B cell (primary cell): ENCODE results near the gene RWDD4. TPM values are rescaled to one million over a fixed set of nuclear protein-coding genes. Genes with fewer than 3 reads are reported as not detected.

Experiments
- ATAC-seq: fragments of 200-7000 bp; cut with Tn5 transposase; one replicate; pipeline ENCODE4 v1.10.0; 2021; ENCODE audit warnings: low read depth, mild to moderate bottlenecking, moderate number of reproducible peaks, moderate library complexity
- CTCF ChIA-PET: fragments of 350-600 bp; sonication (Branson Sonifier 250); formaldehyde crosslinking; loops from one replicate; lab custom pipeline; 2021; ENCODE audit warnings: antibody characterized with exemption, inconsistent platforms; lab: Charles Lee
- POLR2A ChIA-PET: fragments of 350-600 bp; sonication (Branson Sonifier 250); formaldehyde crosslinking; loops from one replicate; lab custom pipeline; 2021; ENCODE audit warnings: antibody characterized with exemption; lab: Charles Lee
- DNase-seq: peaks from one replicate; pipeline ENCODE4 v3.0.0; 2013
- H2AFZ ChIP-seq: 2 replicates; pipeline ENCODE4 v1.6.1; 2012; ENCODE audit warnings: mild to moderate bottlenecking, low read depth, low read length; ENCODE audit not compliant: insufficient read depth, poor library complexity, severe bottlenecking
- H3K27ac ChIP-seq, 2 donors: 1 replicate in 1 of 2; 2 replicates in 1 of 2; pipeline ENCODE4 v1.5.1; 2012 to 2013; ENCODE audit warnings: low read length in 2 of 2, mild to moderate bottlenecking in 2 of 2, moderate library complexity in 1 of 2
- H3K27me3 ChIP-seq, 4 experiments: fragments of 200-600 bp in 1 of 4; sonication (generic) in 1 of 4; replicated peaks in 1 of 4; 1 replicate in 2 of 4; 2 replicates in 2 of 4; pipeline versions ENCODE4 v1.6.1 to v1.7.0; 2013 to 2016; ENCODE audit warnings: low read length in 3 of 4, mild to moderate bottlenecking in 2 of 4, mixed read lengths in 1 of 4, moderate library complexity in 1 of 4; ENCODE audit not compliant: insufficient read depth in 4 of 4, control insufficient read depth in 3 of 4; ENCODE audit errors: control extremely low read depth in 1 of 4
- H3K36me3 ChIP-seq, 2 experiments: replicated peaks in 1 of 2; 1 replicate in 1 of 2; 2 replicates in 1 of 2; pipeline versions ENCODE4 v1.6.1 to v1.7.1; 2013; ENCODE audit warnings: low read length in 1 of 2; ENCODE audit not compliant: insufficient read depth in 2 of 2, control insufficient read depth in 1 of 2; ENCODE audit errors: control extremely low read depth in 1 of 2, extremely low read depth in 1 of 2
- H3K4me1 ChIP-seq, 2 donors: fragments of 200-600 bp in 1 of 2; sonication (generic) in 1 of 2; 1 replicate in 1 of 2; 2 replicates in 1 of 2; pipeline versions ENCODE4 v1.5.1 to v1.6.1; 2013 to 2017; ENCODE audit warnings: low read length in 2 of 2; ENCODE audit not compliant: control insufficient read depth in 2 of 2, insufficient read depth in 2 of 2
- H3K4me2 ChIP-seq: replicated peaks from 2 replicates; pipeline ENCODE3; 2012; ENCODE audit warnings: mild to moderate bottlenecking, low read depth, low read length; ENCODE audit not compliant: poor library complexity, severe bottlenecking
- H3K4me3 ChIP-seq, 5 experiments: fragments of 200-600 bp in 1 of 5; sonication (generic) in 1 of 5; 1 replicate in 3 of 5; 2 replicates in 2 of 5; pipeline versions ENCODE4 v1.5.1 to v1.7.0; 2011 to 2016; ENCODE audit warnings: low read length in 4 of 5, mild to moderate bottlenecking in 4 of 5, low read depth in 2 of 5, control low read depth in 1 of 5, moderate library complexity in 1 of 5; ENCODE audit not compliant: insufficient read depth in 1 of 5; ENCODE audit errors: control extremely low read depth in 1 of 5, extremely low read depth in 1 of 5
- H3K79me2 ChIP-seq: fragments of 200-600 bp; sonication (generic); one replicate; pipeline ENCODE4 v1.6.0; 2016; ENCODE audit warnings: low read length; ENCODE audit not compliant: control insufficient read depth, insufficient read depth
- H3K9ac ChIP-seq: fragments of 200-600 bp; sonication (generic); 2 replicates; pipeline ENCODE4 v1.6.1; 2017; ENCODE audit warnings: mild to moderate bottlenecking, low read length, moderate library complexity
- H3K9me3 ChIP-seq, 3 donors: one replicate each; pipeline versions ENCODE4 v1.6.1 to v1.7.1; 2013; ENCODE audit warnings: low read length in 2 of 3; ENCODE audit not compliant: control insufficient read depth in 2 of 3, insufficient read depth in 1 of 3; ENCODE audit errors: control extremely low read depth in 1 of 3
- H4K20me1 ChIP-seq: 2 replicates; pipeline ENCODE4 v1.6.0; 2012; ENCODE audit warnings: mild to moderate bottlenecking, low read length; ENCODE audit not compliant: insufficient read depth, control insufficient read depth, poor library complexity, severe bottlenecking
- H3K27ac Mint-ChIP-seq: one replicate; pipeline ENCODE4 v1.8.0; 2021; ENCODE audit warnings: mixed read lengths
- H3K27me3 Mint-ChIP-seq: one replicate; pipeline ENCODE4 v1.8.0; 2021; ENCODE audit warnings: mixed read lengths
- H3K4me1 Mint-ChIP-seq: one replicate; pipeline ENCODE4 v1.8.0; 2021; ENCODE audit warnings: mixed read lengths
- H3K4me3 Mint-ChIP-seq: one replicate; pipeline ENCODE4 v1.8.0; 2021; ENCODE audit warnings: mixed read lengths
- H3K9me3 Mint-ChIP-seq: one replicate; pipeline ENCODE4 v1.8.0; 2022; ENCODE audit warnings: mixed read lengths; ENCODE audit not compliant: insufficient read depth
- EZH2 ChIP-seq: IDR thresholded peaks from 2 replicates; pipeline ENCODE4 v1.6.1; 2012; ENCODE audit warnings: borderline replicate concordance, low read depth, mild to moderate bottlenecking, moderate library complexity, low read length; ENCODE audit not compliant: insufficient read depth, poor library complexity, severe bottlenecking
- WGBS: methylation state at CpG from one replicate; pipeline ENCODE4 v1.1.5; 2013; ENCODE audit warnings: missing lambda C conversion rate; ENCODE audit not compliant: insufficient coverage; 5-methylcytosine and 5-hydroxymethylcytosine counted together
- intact Hi-C: fragments of 100-400 bp; cut with micrococcal nuclease; formaldehyde crosslinking; loops from one replicate; pipeline ENCODE4 v1.10.0; 2022
- polyA plus RNA-seq: library from polyadenylated mRNA; depleted of rRNA; stranded (reverse); fragments of >200 nt; gene quantifications from 2 replicates; pipeline ENCODE4 v1.2.3, GENCODE V29; 2012
- small RNA-seq: library from RNA; depleted of rRNA; stranded (forward); fragments of <200 nt; gene quantifications from one replicate; pipeline ENCODE3, GENCODE V24; 2012; ENCODE audit warnings: low replicate concordance, low read depth; ENCODE audit not compliant: insufficient read length
- total RNA-seq, 2 donors: library from RNA; stranded (reverse); fragments of 120-200 nt in 1 of 2; gene quantifications; 1 replicate in 1 of 2; 2 replicates in 1 of 2; pipeline versions ENCODE4 v1.2.3 to v1.2.4, GENCODE V29; 2013 to 2022
- TF ChIP-seq, protein P1 (sequence below): fragments of 200-600 bp; IDR thresholded peaks from one replicate; pipeline ENCODE4 v1.8.0; 2022; ENCODE audit warnings: antibody characterized with exemption, mild to moderate bottlenecking

The RWDD4 gene
- total and polyA plus RNA-seq, 2 donors (not counting 1 experiment from before 2014, with no cell fraction given), result 3.0 to 16.3 TPM

DNA sequence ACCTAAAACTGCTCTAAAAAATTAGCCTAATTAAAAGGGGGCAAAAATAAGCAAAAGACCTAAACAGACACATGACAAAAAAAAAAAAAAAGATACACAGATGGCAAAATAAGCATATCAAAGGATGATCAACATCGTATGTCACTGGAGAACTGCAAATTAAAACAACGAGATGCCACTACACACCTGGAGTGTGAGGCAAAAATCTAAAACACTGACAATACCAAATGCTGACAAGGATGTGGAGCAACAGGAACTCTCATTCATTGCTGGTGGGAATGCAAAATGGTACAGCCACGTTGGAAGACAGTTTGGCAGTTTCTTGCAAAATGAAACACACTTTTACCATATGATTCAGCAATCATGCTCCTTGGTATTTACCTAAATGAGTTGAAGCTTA is 64.2 kb downstream of the RWDD4 start:
- no peaks in the 10 kb centered on the region for H3K9me3 Mint-ChIP-seq
- H3K27ac Mint-ChIP-seq, result no peak overlapping the region
- ChIA-PET POLR2A (no interaction called here), CTCF (no interaction called here)
- no peak overlapping the region for H3K27ac ChIP-seq
- no CpG with 5 or more reads among the region's 3 CpGs for WGBS
- no peak overlapping the region for H3K9ac ChIP-seq
- H3K4me1 Mint-ChIP-seq, result no peaks in the 10 kb centered on the region
- H4K20me1 ChIP-seq, result no peaks in the 10 kb centered on the region
- H3K4me1 ChIP-seq, result no peaks in the 10 kb centered on the region
- H3K4me3 Mint-ChIP-seq, result no peak overlapping the region
- H2AFZ ChIP-seq, result no peak overlapping the region
- no peaks in the 10 kb centered on the region for H3K36me3 ChIP-seq
- DNase-seq, result no peak
- H3K4me3 ChIP-seq, result no peak overlapping the region
- no peaks in the 10 kb centered on the region for H3K27me3 ChIP-seq
- no peaks in the 10 kb centered on the region for H3K9me3 ChIP-seq
- H3K27me3 Mint-ChIP-seq, result peaks cover 13% of the 10 kb centered on the region
- intact Hi-C loops, result no loop called here
- no peak for TF ChIP-seq EZH2
- TF ChIP-seq, protein P1, sequence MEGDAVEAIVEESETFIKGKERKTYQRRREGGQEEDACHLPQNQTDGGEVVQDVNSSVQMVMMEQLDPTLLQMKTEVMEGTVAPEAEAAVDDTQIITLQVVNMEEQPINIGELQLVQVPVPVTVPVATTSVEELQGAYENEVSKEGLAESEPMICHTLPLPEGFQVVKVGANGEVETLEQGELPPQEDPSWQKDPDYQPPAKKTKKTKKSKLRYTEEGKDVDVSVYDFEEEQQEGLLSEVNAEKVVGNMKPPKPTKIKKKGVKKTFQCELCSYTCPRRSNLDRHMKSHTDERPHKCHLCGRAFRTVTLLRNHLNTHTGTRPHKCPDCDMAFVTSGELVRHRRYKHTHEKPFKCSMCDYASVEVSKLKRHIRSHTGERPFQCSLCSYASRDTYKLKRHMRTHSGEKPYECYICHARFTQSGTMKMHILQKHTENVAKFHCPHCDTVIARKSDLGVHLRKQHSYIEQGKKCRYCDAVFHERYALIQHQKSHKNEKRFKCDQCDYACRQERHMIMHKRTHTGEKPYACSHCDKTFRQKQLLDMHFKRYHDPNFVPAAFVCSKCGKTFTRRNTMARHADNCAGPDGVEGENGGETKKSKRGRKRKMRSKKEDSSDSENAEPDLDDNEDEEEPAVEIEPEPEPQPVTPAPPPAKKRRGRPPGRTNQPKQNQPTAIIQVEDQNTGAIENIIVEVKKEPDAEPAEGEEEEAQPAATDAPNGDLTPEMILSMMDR, result no peak
- H3K79me2 ChIP-seq, result no peaks in the 10 kb centered on the region
- no peak for ATAC-seq
- no peak overlapping the region for H3K4me2 ChIP-seq

DNA sequence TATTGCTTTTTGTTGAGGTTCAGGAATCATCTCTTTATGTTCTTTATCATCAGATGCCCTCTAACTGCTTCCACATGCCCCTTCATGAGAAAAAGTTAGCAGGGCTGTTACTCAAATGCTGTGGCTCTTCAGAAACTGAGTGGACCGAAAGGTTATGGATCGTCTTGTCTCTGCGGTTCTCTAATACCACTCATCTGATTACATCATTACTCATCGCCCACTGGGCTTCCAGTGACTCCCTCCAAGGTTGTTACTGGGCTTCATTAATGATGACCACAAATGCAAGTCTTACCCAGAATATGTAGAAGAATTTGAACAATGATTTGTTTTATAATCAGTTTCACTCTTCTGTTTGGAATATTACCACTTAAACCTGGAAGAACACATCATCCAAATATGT is 67.7 kb downstream of the RWDD4 start:
- Histone ChIP-seq H3K27ac (no peak overlapping the region), H3K36me3 (no peaks in the 10 kb centered on the region), H2AFZ (no peak overlapping the region), H3K4me3 (no peak overlapping the region), H3K4me2 (no peak overlapping the region), H3K4me1 (no peaks in the 10 kb centered on the region), H3K9ac (no peak overlapping the region), H4K20me1 (no peaks in the 10 kb centered on the region), H3K27me3 (no peaks in the 10 kb centered on the region), H3K9me3 (no peaks in the 10 kb centered on the region), H3K79me2 (no peaks in the 10 kb centered on the region)
- Mint-ChIP-seq H3K9me3 (no peaks in the 10 kb centered on the region), H3K4me3 (no peak overlapping the region), H3K27me3 (peaks cover 13% of the 10 kb centered on the region), H3K4me1 (no peaks in the 10 kb centered on the region), H3K27ac (no peak overlapping the region)
- CTCF ChIA-PET, result no interaction called here
- TF ChIP-seq, protein P1, result no peak
- TF ChIP-seq EZH2, result no peak
- intact Hi-C loops, result no loop called here
- no peak for ATAC-seq
- WGBS, result 100% methylated on average over 3 of the region's 4 CpGs
- DNase-seq, result no peak
- POLR2A ChIA-PET, result no interaction called here

Small RNAs within 50 kb of the gene (small RNA-seq; reads per million reads assigned to genes)
- not detected for gene RNU6-1053P
- not detected for gene RNU6-335P
- gene RNU6-479P, result not detected

Other genes starting within 250 kb of the RWDD4 start
- 36.0 and 42.6 TPM in 2 replicates for gene CDKN2AIP, start 214.5 kb downstream of the RWDD4 start, total RNA-seq
- 13.6 and 16.7 TPM in 2 replicates for gene CDKN2AIP, start 214.5 kb downstream of the RWDD4 start, polyA plus RNA-seq
- gene ING2, start 154.1 kb downstream of the RWDD4 start, total RNA-seq, result 8.3 and 10.0 TPM in 2 replicates
- 7.8 and 10.2 TPM in 2 replicates for gene ING2, start 154.1 kb downstream of the RWDD4 start, polyA plus RNA-seq
- 53.8 and 56.6 TPM in 2 replicates for gene TRAPPC11, start 108 bp upstream of the RWDD4 start, total RNA-seq
- 23.5 and 26.6 TPM in 2 replicates for gene TRAPPC11, start 108 bp upstream of the RWDD4 start, polyA plus RNA-seq
- gene STOX2, start 246.1 kb upstream of the RWDD4 start, total RNA-seq, result not detected in 2 replicates
- gene STOX2, start 246.1 kb upstream of the RWDD4 start, polyA plus RNA-seq, result under 0.01 TPM in 1 of 2 replicates, not detected in the other